Ascending aorta (tissue), 2 donors: ENCODE measurements around the gene URGCP. TPM values are rescaled to one million over a fixed set of nuclear protein-coding genes. Genes with fewer than 3 reads are reported as not detected.

Source experiments
- DNase-seq, 2 donors: peaks; one replicate each; pipeline ENCODE4 v3.0.0-alpha.2; 2019; ENCODE audit warnings: low spot score in 2 of 2
- H3K27ac ChIP-seq, 2 donors: fragments of 200-600 bp; sonication (generic); one replicate each; pipeline ENCODE4 v1.5.1; 2016 to 2017; ENCODE audit warnings: mild to moderate bottlenecking in 1 of 2
- H3K27me3 ChIP-seq: fragments of 200-600 bp; sonication (generic); one replicate; pipeline ENCODE4 v1.5.1; 2017
- H3K36me3 ChIP-seq, 2 donors: fragments of 200-600 bp; sonication (generic); one replicate each; pipeline ENCODE4 v1.5.1; 2016
- H3K4me1 ChIP-seq, 2 donors: fragments of 200-600 bp; sonication (generic); one replicate each; pipeline ENCODE4 v1.5.1; 2016 to 2017; ENCODE audit warnings: mild to moderate bottlenecking in 1 of 2
- H3K4me3 ChIP-seq, 2 donors: fragments of 200-600 bp; sonication (generic); one replicate each; pipeline ENCODE4 v1.5.1; 2016 to 2017; ENCODE audit warnings: mild to moderate bottlenecking in 1 of 2
- H3K9me3 ChIP-seq, 2 donors: fragments of 200-600 bp; sonication (generic); one replicate each; pipeline ENCODE4 v1.5.1; 2016
- intact Hi-C: fragments of 100-400 bp; cut with DNase I; formaldehyde crosslinking; loops from one replicate; pipeline ENCODE4 v1.15.1; 2023
- total RNA-seq: library from RNA; depleted of rRNA; stranded (reverse); fragments of >200 nt; gene quantifications from one replicate; pipeline ENCODE4 v1.1.0, GENCODE V29; 2016
- TF ChIP-seq, protein P1 (sequence below), 3 experiments: fragments of 200-600 bp in 2 of 3; fragments of 450-650 bp in 1 of 3; sonication (generic) in 2 of 3; IDR thresholded peaks; one replicate each; pipeline ENCODE4 v1.5.1; 2016 to 2019; ENCODE audit warnings: antibody characterized with exemption in 3 of 3, mild to moderate bottlenecking in 1 of 3, moderate library complexity in 1 of 3

URGCP gene
- total RNA-seq, 1 donor from 2014 or later, result 29.2 TPM

- TF ChIP-seq, protein P1, sequence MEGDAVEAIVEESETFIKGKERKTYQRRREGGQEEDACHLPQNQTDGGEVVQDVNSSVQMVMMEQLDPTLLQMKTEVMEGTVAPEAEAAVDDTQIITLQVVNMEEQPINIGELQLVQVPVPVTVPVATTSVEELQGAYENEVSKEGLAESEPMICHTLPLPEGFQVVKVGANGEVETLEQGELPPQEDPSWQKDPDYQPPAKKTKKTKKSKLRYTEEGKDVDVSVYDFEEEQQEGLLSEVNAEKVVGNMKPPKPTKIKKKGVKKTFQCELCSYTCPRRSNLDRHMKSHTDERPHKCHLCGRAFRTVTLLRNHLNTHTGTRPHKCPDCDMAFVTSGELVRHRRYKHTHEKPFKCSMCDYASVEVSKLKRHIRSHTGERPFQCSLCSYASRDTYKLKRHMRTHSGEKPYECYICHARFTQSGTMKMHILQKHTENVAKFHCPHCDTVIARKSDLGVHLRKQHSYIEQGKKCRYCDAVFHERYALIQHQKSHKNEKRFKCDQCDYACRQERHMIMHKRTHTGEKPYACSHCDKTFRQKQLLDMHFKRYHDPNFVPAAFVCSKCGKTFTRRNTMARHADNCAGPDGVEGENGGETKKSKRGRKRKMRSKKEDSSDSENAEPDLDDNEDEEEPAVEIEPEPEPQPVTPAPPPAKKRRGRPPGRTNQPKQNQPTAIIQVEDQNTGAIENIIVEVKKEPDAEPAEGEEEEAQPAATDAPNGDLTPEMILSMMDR (IDR thresholded peaks at IDR 0.05), result no peak
- no peak for DNase-seq
- intact Hi-C loops, result no loop called here
Measured at GRCh38 chr7:43865277-43865676, 41.1 kb downstream of the URGCP start.

DNA sequence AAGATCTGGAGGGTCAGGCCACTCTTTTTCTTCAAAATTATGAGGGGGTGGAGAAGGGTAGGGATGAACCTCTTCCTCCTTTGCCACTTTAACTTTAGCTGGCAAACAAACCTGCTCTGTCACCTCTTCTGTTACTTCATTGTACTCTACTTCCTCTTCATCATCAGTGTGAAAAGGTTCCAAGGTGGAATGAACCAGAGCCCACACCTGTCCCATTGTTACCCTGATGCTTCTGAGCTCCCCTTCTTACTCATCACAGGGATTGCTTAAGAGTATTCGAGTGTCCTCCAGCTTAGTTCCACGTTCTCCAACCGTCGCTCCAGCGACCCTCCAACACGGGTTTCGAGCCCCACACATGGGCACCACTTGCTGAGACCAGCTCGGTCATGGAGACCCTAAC, 42.3 kb downstream of the URGCP start:
- DNase-seq, result no peak
- H3K27ac ChIP-seq, result no peak overlapping the region
- H3K4me1 ChIP-seq, result peaks cover 0 to 2% of the 10 kb centered on the region in 2 donors
- H3K9me3 ChIP-seq, result no peaks in the 10 kb centered on the region
- intact Hi-C loops, result no loop called here
- TF ChIP-seq, protein P1 (IDR thresholded peaks at IDR 0.05), result no peak
- no peak overlapping the region for H3K4me3 ChIP-seq
- no peaks in the 10 kb centered on the region for H3K27me3 ChIP-seq
- peaks cover 6 to 17% of the 10 kb centered on the region in 2 donors for H3K36me3 ChIP-seq

More at GRCh38 chr7:43865277-43865676, 41.1 kb downstream of the URGCP start:
- Histone ChIP-seq H3K27me3 (no peaks in the 10 kb centered on the region), H3K27ac (no peak overlapping the region), H3K9me3 (no peaks in the 10 kb centered on the region), H3K4me1 (peaks cover 2 to 4% of the 10 kb centered on the region in 2 donors), H3K36me3 (peaks cover 6 to 17% of the 10 kb centered on the region in 2 donors), H3K4me3 (no peak overlapping the region)

DNA sequence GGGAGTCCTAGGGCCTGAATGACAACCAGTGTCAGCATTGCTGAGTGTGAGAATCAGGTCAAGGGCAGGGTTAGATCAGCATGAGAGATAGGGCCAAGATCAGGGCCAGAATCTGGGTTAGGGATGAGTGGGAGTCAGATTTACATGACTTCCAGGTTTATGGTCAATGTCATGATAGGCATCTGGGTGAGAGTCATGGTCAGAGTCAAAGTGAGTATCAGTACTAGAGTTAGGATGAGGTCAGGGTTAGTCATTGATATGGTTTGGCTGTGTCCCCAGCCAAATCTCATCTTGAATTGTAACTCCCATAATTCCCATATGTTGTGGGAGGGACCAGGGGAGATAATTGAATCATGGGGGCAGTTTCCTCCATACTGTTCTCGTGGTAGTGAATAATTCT, 49.4 kb downstream of the URGCP start:
- no peak for DNase-seq

DNA sequence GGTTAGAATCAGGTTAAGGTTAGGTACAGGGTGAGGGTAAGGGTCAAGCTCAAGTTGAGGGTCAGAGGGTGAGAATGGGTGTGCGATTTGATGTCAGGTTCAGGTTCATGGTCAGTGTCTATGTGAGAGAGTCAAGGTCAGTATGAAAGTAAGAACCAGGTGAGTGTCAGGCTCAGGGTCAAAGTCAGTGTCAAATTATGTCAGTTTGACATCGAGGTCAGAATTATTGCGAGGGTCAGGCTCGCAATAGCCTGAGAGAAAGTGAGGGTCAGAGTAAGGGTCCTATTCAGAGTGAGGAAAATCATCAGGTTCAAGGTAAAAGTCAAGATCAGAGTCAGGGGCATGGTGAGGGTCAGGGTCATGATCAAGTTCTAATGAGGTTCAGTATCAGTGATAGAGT, 50.1 kb downstream of the URGCP start:
- Histone ChIP-seq H3K36me3 (no peaks in the 10 kb centered on the region), H3K4me3 (no peak overlapping the region), H3K4me1 (no peaks in the 10 kb centered on the region), H3K9me3 (no peaks in the 10 kb centered on the region), H3K27me3 (no peaks in the 10 kb centered on the region), H3K27ac (no peak overlapping the region)
- no peak for DNase-seq
- TF ChIP-seq, protein P1 (IDR thresholded peaks at IDR 0.05), result no peak
- intact Hi-C loops, result no loop called here

More for the DNA sequence above, 49.4 kb downstream of the URGCP start:
- no peak overlapping the region for H3K27ac ChIP-seq
- TF ChIP-seq, protein P1 (IDR thresholded peaks at IDR 0.05), result no peak
- intact Hi-C loops, result no loop called here
- H3K9me3 ChIP-seq, result no peaks in the 10 kb centered on the region
- no peak overlapping the region for H3K4me3 ChIP-seq
- H3K4me1 ChIP-seq, result no peaks in the 10 kb centered on the region
- no peaks in the 10 kb centered on the region for H3K27me3 ChIP-seq
- no peaks in the 10 kb centered on the region for H3K36me3 ChIP-seq

- H3K27ac ChIP-seq, result no peak overlapping the region
Measured at GRCh38 chr7:43855176-43855575, 51.2 kb downstream of the URGCP start.

More at GRCh38 chr7:43855176-43855575, 51.2 kb downstream of the URGCP start:
- DNase-seq, result no peak
- Histone ChIP-seq H3K9me3 (no peaks in the 10 kb centered on the region), H3K4me1 (no peaks in the 10 kb centered on the region), H3K4me3 (no peak overlapping the region), H3K27me3 (no peaks in the 10 kb centered on the region), H3K36me3 (no peaks in the 10 kb centered on the region)
- TF ChIP-seq, protein P1 (IDR thresholded peaks at IDR 0.05), result no peak
- intact Hi-C loops, result no loop called here
